Measurements from ENCODE around the gene NR2E1.

Gene NR2E1

DNA sequence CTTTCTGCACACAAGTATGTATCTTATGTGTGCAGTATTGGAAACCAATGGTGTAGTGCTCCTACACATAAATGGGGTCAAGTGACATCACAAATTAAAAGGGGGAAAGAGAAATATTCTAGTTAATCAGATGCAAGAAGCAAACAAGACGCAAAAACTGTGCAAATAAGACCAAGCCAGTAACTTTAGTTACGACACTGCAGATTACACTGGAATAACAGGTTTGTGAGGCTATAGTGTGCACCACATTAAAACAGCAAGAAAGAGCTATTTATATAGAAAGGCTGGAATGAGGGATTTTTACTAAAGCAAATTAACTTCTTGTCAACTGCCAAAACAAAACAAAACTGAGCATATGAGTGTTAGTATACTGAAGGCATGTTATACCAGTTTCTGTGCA lies 45.8 kb downstream of the NR2E1 start:
- DNase-seq: no peak

DNA sequence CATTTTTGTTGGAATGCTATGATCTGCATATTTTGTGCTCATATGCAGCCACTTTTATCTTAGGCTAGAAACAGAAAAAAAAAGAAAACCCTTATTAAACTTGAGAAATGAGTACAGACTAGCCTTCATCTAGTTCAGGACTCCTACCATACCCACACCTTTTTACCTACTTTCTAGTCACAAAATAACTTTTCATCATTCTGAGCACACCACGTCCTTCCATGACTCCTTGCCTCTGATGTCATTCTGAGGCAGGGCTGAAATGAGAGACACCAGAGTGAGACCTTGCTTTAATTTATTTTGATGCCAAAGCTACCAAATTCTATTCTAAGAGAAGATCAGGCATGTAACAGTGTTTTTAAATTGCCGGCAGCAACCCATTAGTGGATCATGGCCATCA lies 56.2 kb downstream of the NR2E1 start:
- no peak for DNase-seq

- no peak for DNase-seq
Observed at GRCh38 chr6:108222504-108222903, 56.7 kb downstream of the NR2E1 start.

GRCh38 chr6:108227290-108227689 lies 61.5 kb downstream of the NR2E1 start:
- DNase-seq: no peak

DNA sequence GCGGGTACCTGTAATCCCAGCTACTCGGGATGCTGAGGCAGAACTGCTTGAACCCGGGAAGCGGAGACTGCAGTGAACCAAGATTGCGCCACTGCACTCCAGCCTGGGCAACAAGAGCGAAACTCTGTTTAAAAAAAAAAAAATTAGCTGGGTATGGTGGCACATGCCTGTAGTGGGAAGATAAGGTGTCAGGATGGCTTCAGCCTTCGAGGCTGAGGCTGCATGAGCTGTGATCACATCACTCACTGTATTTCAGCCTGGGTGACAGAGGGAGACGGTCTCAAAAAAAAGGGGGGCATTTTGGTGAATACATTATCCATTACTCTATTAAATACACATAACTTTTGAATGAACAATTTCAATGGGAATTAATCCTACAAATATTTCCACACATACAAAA lies 62.6 kb downstream of the NR2E1 start:
- no peak for DNase-seq

GRCh38 chr6:108235127-108235526 lies 69.3 kb downstream of the NR2E1 start:
- no peak for DNase-seq

- no peak for DNase-seq
Observed at GRCh38 chr6:108236791-108237190, 71.0 kb downstream of the NR2E1 start.

GRCh38 chr6:108238322-108238721 lies 72.5 kb downstream of the NR2E1 start:
- DNase-seq: no peak
